Ovary (tissue), 3 donors: ENCODE data around the gene MROH7.

Source experiments
- CTCF ChIP-seq, 3 donors: fragments of 450-650 bp in 2 of 3; fragments of 200-600 bp in 1 of 3; IDR thresholded peaks; one replicate each; pipeline versions ENCODE4 v1.5.1 to v1.8.0; 2016 to 2022; ENCODE audit warnings: antibody characterized with exemption in 3 of 3, mild to moderate bottlenecking in 1 of 3
- POLR2A ChIP-seq: fragments of 450-650 bp; IDR thresholded peaks from one replicate; pipeline ENCODE4 v1.6.1; 2017; ENCODE audit warnings: antibody characterized with exemption, mild to moderate bottlenecking, moderate library complexity
- donor health status: DM: no; HTN: no; CAD: no.

DNA sequence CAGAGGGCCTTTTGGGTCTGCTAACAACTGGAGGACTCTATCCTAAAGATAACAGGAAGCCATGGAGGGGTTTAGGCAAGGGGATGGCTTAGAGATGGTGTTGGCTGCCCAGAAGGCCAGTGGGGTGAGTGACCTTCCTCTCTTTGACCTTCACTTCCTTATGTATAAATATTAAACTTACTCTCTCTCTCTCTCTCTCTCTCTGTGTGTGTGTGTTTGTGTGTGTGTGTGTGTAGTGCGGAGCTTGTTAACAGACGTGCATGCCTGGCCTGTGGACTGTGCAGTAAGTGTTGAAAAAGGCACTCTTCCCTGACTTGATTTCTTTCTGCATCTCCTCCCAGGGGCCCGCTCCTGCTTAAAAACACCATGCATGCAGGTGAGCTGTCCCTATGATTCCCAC lies 10.0 kb downstream of the MROH7 start:
- TF ChIP-seq CTCF (IDR thresholded peaks at IDR 0.05): no peak
- no peak for TF ChIP-seq POLR2A
